ENCODE data around the gene CDC6. TPM values are rescaled to one million over a fixed set of nuclear protein-coding genes. Genes with fewer than 3 reads are reported as not detected.

The CDC6 gene
- total and polyA plus RNA-seq, 5 donors from 2014 or later: 0.59 to 5.7 (median 1.4) TPM; not detected in 1

DNA sequence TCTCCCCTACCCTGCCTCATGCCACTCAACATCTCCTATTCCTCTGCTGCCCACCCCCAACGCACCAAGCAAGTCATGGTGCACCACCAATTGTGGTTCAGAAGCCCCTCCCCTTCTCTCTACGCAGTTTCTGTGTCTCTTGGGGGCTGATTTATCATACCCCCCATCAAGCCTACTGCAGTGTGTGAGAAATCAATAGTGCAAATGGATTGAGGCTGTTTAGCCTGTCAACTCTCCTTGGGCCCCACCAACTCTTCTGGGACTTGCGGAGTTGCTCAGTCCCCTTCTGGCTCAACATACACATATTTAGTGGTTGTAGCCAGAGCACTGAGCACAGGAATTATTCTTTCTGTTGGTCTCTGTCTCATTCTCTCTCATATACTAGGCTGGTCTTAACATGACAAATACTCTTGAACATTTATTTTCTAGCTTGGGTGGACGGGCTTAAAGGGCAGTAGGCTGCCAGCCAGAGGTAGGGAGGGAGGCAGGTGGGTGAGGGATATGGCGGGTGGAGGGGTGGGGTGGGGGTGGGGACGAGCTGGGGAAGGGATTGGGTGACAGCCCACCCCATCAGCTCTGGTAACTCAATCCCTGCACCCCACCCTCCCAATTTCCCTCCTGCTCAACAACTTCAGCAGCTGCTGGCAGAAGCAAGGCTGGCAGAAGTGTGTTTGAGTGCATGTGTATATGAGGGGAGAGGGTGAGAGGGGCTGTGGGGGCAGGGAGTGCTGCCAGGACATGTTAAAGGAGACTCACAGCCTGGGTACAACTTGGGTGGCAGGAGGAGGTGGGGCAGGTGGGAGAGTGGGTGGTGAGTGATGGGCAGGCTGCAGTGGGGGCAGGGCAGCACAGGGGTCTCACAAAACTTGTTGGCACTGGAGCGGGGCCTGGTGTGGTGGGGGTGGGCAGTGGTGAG lies 26.2 kb downstream of the CDC6 start:
- peaks cover 5 to 57% (median 39%) of the 10 kb centered on the region in 4 donors for H3K4me1 Mint-ChIP-seq
- H3K9me3 ChIP-seq (ENCODE audit: control insufficient read depth in 2 of 2, low read length in 2 of 2): no peaks in the 10 kb centered on the region
- DNase-seq (no peak), ATAC-seq (ENCODE audit: low read depth in 2 of 2) (no peak)
- no peaks in the 10 kb centered on the region for H3K36me3 ChIP-seq (ENCODE audit: control insufficient read depth, insufficient read depth, low read length)
- H3K36me3 Mint-ChIP-seq: no peaks in the 10 kb centered on the region
- H3K27ac Mint-ChIP-seq: peak overlapping the region in 2 of 3 donors; percentile 48 to 89
- no peaks in the 10 kb centered on the region for H3K27me3 ChIP-seq (ENCODE audit: control insufficient read depth, insufficient read depth, low read length)
- H3K4me1 ChIP-seq (ENCODE audit: control insufficient read depth, insufficient read depth, low read length, poor library complexity, severe bottlenecking): peaks cover 67% of the 10 kb centered on the region
- H3K4me3 Mint-ChIP-seq: peak overlapping the region in 2 of 4 donors; percentile 11 to 47
- H3K9me3 Mint-ChIP-seq: no peaks in the 10 kb centered on the region
- peak overlapping the region; percentile 5 for H3K27ac ChIP-seq (ENCODE audit: insufficient read depth, low read length, poor library complexity, severe bottlenecking)
- no peaks in the 10 kb centered on the region for H3K27me3 Mint-ChIP-seq
- H3K4me3 ChIP-seq (ENCODE audit: low read depth, low read length): no peak overlapping the region

DNA sequence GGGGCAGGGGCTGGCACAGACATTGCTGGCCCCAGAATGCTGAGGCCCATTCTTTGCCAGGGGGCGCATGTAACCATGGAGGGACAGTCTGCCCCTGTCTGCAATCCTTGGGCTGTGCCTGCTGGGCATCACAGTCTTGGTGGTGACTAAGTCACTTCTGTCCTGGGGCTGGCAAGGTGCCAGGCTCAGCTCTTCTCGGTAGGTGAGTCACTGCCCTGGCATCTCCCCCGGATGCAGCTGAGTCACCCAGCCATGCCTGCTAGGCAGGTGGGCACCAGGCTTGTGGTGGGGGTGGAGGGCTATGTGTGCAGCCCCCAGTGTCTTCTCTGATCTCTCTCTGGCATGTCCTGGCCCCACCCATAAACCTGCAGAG lies 26.9 kb downstream of the CDC6 start:
- Histone ChIP-seq H3K4me1 (ENCODE audit: control insufficient read depth, insufficient read depth, low read length, poor library complexity, severe bottlenecking) (peaks cover 67% of the 10 kb centered on the region), H3K4me3 (ENCODE audit: low read depth, low read length) (no peak overlapping the region), H3K9me3 (ENCODE audit: control insufficient read depth in 2 of 2, low read length in 2 of 2) (no peaks in the 10 kb centered on the region), H3K27ac (ENCODE audit: insufficient read depth, low read length, poor library complexity, severe bottlenecking) (peak overlapping the region; percentile 5), H3K36me3 (ENCODE audit: control insufficient read depth, insufficient read depth, low read length) (no peaks in the 10 kb centered on the region), H3K27me3 (ENCODE audit: control insufficient read depth, insufficient read depth, low read length) (no peaks in the 10 kb centered on the region)
- Mint-ChIP-seq H3K9me3 (no peaks in the 10 kb centered on the region), H3K27ac (peak overlapping the region; percentile 56 to 83 (median 74)), H3K36me3 (no peaks in the 10 kb centered on the region), H3K4me3 (peak overlapping the region in 2 of 4 donors; percentile 47 to 61), H3K27me3 (no peaks in the 10 kb centered on the region), H3K4me1 (peaks cover 5 to 64% (median 38%) of the 10 kb centered on the region in 4 donors)
- ATAC-seq (ENCODE audit: low read depth in 2 of 2): peak; percentile 66 to 67
- peak; percentile 50 to 93 (median 79) for DNase-seq

DNA sequence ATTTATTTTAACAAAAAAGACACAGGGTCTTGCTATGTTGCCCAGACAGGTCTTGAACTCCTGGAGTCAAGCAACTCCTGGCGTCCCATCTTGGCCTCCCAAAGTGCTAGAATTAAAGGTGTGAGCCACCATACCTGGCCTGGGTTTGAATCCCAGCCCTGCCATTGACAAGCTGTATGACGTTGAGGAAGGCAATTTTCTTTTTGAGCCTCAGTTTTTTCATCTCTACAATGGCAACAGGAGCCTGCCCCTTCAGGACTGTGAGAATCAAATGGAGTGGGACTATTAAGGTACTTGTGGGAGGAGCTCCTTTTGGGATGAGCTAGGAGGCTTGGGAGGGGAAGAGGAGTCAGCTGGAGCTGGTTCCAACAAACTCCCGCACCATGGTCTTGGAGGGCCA lies 27.5 kb downstream of the CDC6 start:
- no peaks in the 10 kb centered on the region for H3K27me3 ChIP-seq (ENCODE audit: control insufficient read depth, insufficient read depth, low read length)
- ATAC-seq (ENCODE audit: low read depth in 2 of 2) (no peak), DNase-seq (no peak)
- H3K27me3 Mint-ChIP-seq: no peaks in the 10 kb centered on the region
- no peak overlapping the region for H3K4me3 ChIP-seq (ENCODE audit: low read depth, low read length)
- H3K4me1 Mint-ChIP-seq: peaks cover 5 to 70% (median 39%) of the 10 kb centered on the region in 4 donors
- H3K4me1 ChIP-seq (ENCODE audit: control insufficient read depth, insufficient read depth, low read length, poor library complexity, severe bottlenecking): peaks cover 67% of the 10 kb centered on the region
- H3K9me3 Mint-ChIP-seq: no peaks in the 10 kb centered on the region
- no peaks in the 10 kb centered on the region for H3K9me3 ChIP-seq (ENCODE audit: control insufficient read depth in 2 of 2, low read length in 2 of 2)
- no peak overlapping the region for H3K27ac ChIP-seq (ENCODE audit: insufficient read depth, low read length, poor library complexity, severe bottlenecking)
- no peaks in the 10 kb centered on the region for H3K36me3 ChIP-seq (ENCODE audit: control insufficient read depth, insufficient read depth, low read length)
- H3K27ac Mint-ChIP-seq: no peak overlapping the region
- H3K36me3 Mint-ChIP-seq: no peaks in the 10 kb centered on the region
- H3K4me3 Mint-ChIP-seq: peak overlapping the region in 1 of 4 donors; percentile 47

DNA sequence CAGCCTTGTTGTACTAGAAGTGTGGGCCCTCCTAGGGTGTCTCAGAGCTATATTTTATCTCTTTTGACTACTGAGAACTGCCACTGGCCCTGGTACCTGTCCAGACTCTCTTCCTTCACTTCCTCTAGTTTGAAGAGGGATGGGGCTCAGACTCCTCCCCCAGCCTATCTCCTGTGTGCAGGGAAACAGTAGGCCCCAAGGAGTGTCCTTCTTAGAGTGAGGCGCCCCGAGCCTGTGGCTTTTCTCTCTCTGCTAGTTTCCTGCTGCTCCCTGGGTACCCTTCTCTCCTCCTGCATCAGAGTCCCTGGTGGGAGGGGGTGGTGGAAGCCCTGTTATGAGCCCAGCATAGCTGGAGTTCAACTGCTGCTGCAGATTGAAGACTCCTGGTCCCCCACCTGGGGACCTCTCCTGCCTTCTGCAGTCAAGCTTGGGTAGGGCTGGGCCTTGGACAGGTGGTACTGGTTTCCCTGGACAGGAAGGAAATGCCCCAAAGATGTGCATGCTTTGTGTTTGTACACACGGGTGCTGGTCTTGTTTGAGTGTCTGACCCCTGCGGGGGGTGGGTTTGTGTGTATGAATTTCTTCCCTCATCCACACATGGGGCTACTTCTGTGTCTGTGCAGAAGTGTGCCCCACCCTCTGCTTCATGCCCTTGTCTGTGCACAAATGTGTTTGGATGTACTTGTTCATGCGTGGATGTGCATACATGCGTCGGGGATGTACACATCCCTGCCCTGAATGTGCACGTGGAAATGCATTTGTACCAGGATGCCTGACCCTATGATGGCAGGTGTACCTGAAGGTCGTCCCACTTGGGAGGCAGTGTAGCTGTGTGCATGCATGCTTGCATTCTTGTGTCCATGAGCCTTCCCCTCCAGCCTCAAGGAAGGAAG lies 28.2 kb downstream of the CDC6 start:
- Mint-ChIP-seq H3K9me3 (no peaks in the 10 kb centered on the region), H3K27ac (peak overlapping the region; percentile 31 to 66 (median 56)), H3K36me3 (no peaks in the 10 kb centered on the region), H3K27me3 (no peaks in the 10 kb centered on the region), H3K4me1 (peaks cover 5 to 77% (median 38%) of the 10 kb centered on the region in 4 donors), H3K4me3 (peak overlapping the region in 3 of 4 donors; percentile 22 to 67 (median 47))
- no peak overlapping the region for H3K27ac ChIP-seq (ENCODE audit: insufficient read depth, low read length, poor library complexity, severe bottlenecking)
- no peaks in the 10 kb centered on the region for H3K9me3 ChIP-seq (ENCODE audit: control insufficient read depth in 2 of 2, low read length in 2 of 2)
- peak in 1 of 3 donors; percentile 49 for DNase-seq
- no peak for ATAC-seq (ENCODE audit: low read depth in 2 of 2)
- no peaks in the 10 kb centered on the region for H3K36me3 ChIP-seq (ENCODE audit: control insufficient read depth, insufficient read depth, low read length)
- H3K27me3 ChIP-seq (ENCODE audit: control insufficient read depth, insufficient read depth, low read length): no peaks in the 10 kb centered on the region
- no peak overlapping the region for H3K4me3 ChIP-seq (ENCODE audit: low read depth, low read length)
- H3K4me1 ChIP-seq (ENCODE audit: control insufficient read depth, insufficient read depth, low read length, poor library complexity, severe bottlenecking): peaks cover 73% of the 10 kb centered on the region

DNA sequence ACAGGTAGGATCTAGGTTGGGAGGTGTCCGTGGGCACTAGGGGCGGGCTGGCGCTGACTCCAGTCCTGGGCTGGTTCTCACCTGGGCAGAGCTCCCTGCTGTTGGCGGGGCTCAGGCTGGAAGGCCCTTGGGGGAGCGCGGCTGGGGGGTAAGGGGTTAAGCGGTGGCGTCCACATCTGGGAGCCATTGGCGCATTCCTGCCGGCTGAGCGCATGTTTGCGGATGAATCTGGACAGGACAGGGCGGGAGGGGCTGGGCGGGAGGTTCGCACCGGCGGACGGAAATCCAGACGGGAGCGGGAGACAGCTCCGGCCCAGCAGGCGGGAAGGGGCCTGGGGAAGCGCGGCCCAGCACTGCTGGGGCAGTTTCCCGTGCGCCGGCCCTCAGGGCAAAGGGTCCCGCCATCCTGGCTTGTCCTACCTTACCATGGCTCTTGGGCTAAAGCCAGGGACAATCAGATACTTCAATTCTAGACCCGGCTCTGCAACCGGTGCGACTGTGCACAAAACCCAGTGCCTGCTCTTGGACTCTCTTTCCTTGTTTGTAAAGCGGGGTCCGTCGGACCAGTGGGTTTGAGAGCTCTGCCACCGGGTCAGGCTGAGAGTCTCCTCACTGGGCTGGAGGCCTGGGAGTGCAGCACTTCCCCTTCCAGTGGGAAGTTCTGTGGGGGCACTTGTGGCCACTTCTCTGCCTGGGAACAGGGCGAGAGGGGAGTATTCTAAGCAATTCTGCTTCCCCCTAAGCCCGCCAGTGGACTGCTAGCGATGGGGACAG lies 29.1 kb downstream of the CDC6 start:
- H3K9me3 ChIP-seq (ENCODE audit: control insufficient read depth in 2 of 2, low read length in 2 of 2): no peaks in the 10 kb centered on the region
- H3K4me1 Mint-ChIP-seq: peaks cover 5 to 79% (median 41%) of the 10 kb centered on the region in 4 donors
- ATAC-seq (ENCODE audit: low read depth in 2 of 2) (no peak), DNase-seq (no peak)
- no peaks in the 10 kb centered on the region for H3K27me3 ChIP-seq (ENCODE audit: control insufficient read depth, insufficient read depth, low read length)
- H3K9me3 Mint-ChIP-seq: no peaks in the 10 kb centered on the region
- peak overlapping the region; percentile 31 to 99 (median 83) for H3K27ac Mint-ChIP-seq
- H3K27ac ChIP-seq (ENCODE audit: insufficient read depth, low read length, poor library complexity, severe bottlenecking): no peak overlapping the region
- H3K4me3 ChIP-seq (ENCODE audit: low read depth, low read length): peak overlapping the region; percentile 90
- no peaks in the 10 kb centered on the region for H3K36me3 ChIP-seq (ENCODE audit: control insufficient read depth, insufficient read depth, low read length)
- H3K36me3 Mint-ChIP-seq: no peaks in the 10 kb centered on the region
- peak overlapping the region; percentile 92 to 99 (median 96) for H3K4me3 Mint-ChIP-seq
- peaks cover 74% of the 10 kb centered on the region for H3K4me1 ChIP-seq (ENCODE audit: control insufficient read depth, insufficient read depth, low read length, poor library complexity, severe bottlenecking)
- peaks cover 2% of the 10 kb centered on the region for H3K27me3 Mint-ChIP-seq

DNA sequence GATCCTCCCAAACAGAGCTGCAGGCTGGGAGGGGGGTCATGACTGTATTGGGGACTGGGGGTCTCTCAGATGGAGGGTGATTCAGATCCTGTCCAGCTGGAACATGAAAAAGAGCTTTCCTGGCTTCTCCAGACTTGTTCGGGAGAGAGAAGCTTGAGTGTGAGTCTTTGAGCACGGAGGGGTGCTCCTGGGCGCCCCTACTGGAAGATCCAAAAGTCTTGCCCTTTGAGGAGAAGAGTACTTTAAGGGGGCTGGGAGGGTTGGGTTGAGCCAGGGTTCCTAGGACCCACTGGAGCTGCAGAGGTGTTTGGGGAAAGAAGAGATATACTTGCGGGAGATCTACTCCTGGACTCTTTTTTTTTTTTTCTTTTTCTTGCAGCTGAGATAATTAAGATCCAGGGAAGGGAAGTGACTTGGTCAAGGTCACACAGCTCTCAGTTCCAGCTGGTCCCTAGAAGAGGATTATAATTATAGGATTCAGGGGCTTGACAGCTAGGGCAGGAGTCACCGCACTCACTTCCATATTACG lies 29.7 kb downstream of the CDC6 start:
- Histone ChIP-seq H3K4me3 (ENCODE audit: low read depth, low read length) (peak overlapping the region; percentile 90), H3K27ac (ENCODE audit: insufficient read depth, low read length, poor library complexity, severe bottlenecking) (peak overlapping the region; percentile 99), H3K27me3 (ENCODE audit: control insufficient read depth, insufficient read depth, low read length) (no peaks in the 10 kb centered on the region), H3K4me1 (ENCODE audit: control insufficient read depth, insufficient read depth, low read length, poor library complexity, severe bottlenecking) (peaks cover 77% of the 10 kb centered on the region), H3K36me3 (ENCODE audit: control insufficient read depth, insufficient read depth, low read length) (no peaks in the 10 kb centered on the region), H3K9me3 (ENCODE audit: control insufficient read depth in 2 of 2, low read length in 2 of 2) (no peaks in the 10 kb centered on the region)
- ATAC-seq (ENCODE audit: low read depth in 2 of 2): no peak
- DNase-seq: peak; percentile 44 to 66 (median 55)
- no peaks in the 10 kb centered on the region for H3K36me3 Mint-ChIP-seq
- peaks cover 8% of the 10 kb centered on the region for H3K27me3 Mint-ChIP-seq
- H3K27ac Mint-ChIP-seq: peak overlapping the region; percentile 91 to 100 (median 99)
- peaks cover 0 to under 1% (median 0%) of the 10 kb centered on the region in 7 donors for H3K9me3 Mint-ChIP-seq
- peaks cover 5 to 81% (median 39%) of the 10 kb centered on the region in 4 donors for H3K4me1 Mint-ChIP-seq
- peak overlapping the region; percentile 92 to 99 (median 96) for H3K4me3 Mint-ChIP-seq
